CD4-positive, CD25-positive, alpha-beta regulatory T cell (primary cell): ENCODE data around the gene PTGIS. TPM values are rescaled to one million over a fixed set of nuclear protein-coding genes. Genes with fewer than 3 reads are reported as not detected.
"Not testable (repeated sequence)": the region's sequence is repeated elsewhere in the genome, so short reads cannot be mapped to it uniquely, and the experiment has no call there.

Experiments
- ATAC-seq, 2 donors: fragments of 150-1000 bp; cut with Tn5 transposase; one replicate each; pipeline ENCODE4 v1.10.0; 2021; ENCODE audit warnings: low read depth in 2 of 2, moderate number of reproducible peaks in 2 of 2, moderate library complexity in 1 of 2
- DNase-seq, 3 donors: peaks; one replicate each; pipeline versions ENCODE4 v3.0.0 to v3.0.0-alpha.2; 2012 to 2022; ENCODE audit warnings: mixed read lengths in 1 of 3
- H3K27ac ChIP-seq: one replicate; pipeline ENCODE4 v1.7.0; 2013; ENCODE audit warnings: mild to moderate bottlenecking, low read length; ENCODE audit not compliant: insufficient read depth, poor library complexity, severe bottlenecking
- H3K27me3 ChIP-seq: one replicate; pipeline ENCODE4 v1.7.0; 2013; ENCODE audit warnings: low read length; ENCODE audit not compliant: control insufficient read depth, insufficient read depth
- H3K36me3 ChIP-seq: one replicate; pipeline ENCODE4 v1.7.0; 2013; ENCODE audit warnings: mild to moderate bottlenecking, low read length, moderate library complexity; ENCODE audit not compliant: control insufficient read depth, insufficient read depth
- H3K4me1 ChIP-seq: 2 replicates; pipeline ENCODE4 v1.7.0; 2013; ENCODE audit warnings: mild to moderate bottlenecking, low read length; ENCODE audit not compliant: insufficient read depth, control insufficient read depth, poor library complexity, severe bottlenecking
- H3K4me3 ChIP-seq: one replicate; pipeline ENCODE4 v1.7.0; 2013; ENCODE audit warnings: low read depth, mild to moderate bottlenecking, low read length, moderate library complexity
- H3K9me3 ChIP-seq, 2 experiments: 1 replicate in 1 of 2; 2 replicates in 1 of 2; pipeline ENCODE4 v1.7.0; 2013; ENCODE audit warnings: low read length in 2 of 2, mild to moderate bottlenecking in 1 of 2, moderate library complexity in 1 of 2; ENCODE audit not compliant: control insufficient read depth in 2 of 2
- H3K27ac Mint-ChIP-seq, 3 donors: one replicate each; pipeline ENCODE4 v1.8.0; 2020 to 2022; ENCODE audit warnings: mild to moderate bottlenecking in 3 of 3, mixed read lengths in 3 of 3, moderate library complexity in 2 of 3
- H3K27me3 Mint-ChIP-seq: one replicate; pipeline ENCODE4 v1.8.0; 2022; ENCODE audit warnings: mild to moderate bottlenecking, mixed read lengths
- H3K36me3 Mint-ChIP-seq: one replicate; pipeline ENCODE4 v1.8.0; 2020; ENCODE audit warnings: mixed read lengths
- H3K4me1 Mint-ChIP-seq, 4 donors: one replicate each; pipeline ENCODE4 v1.8.0; 2020 to 2022; ENCODE audit warnings: mixed read lengths in 4 of 4, mild to moderate bottlenecking in 1 of 4
- H3K4me3 Mint-ChIP-seq, 4 donors: one replicate each; pipeline ENCODE4 v1.8.0; 2020 to 2022; ENCODE audit warnings: mild to moderate bottlenecking in 4 of 4, mixed read lengths in 4 of 4, moderate library complexity in 3 of 4
- H3K9me3 Mint-ChIP-seq, 7 donors: one replicate each; pipeline ENCODE4 v1.8.0; 2020 to 2022; ENCODE audit warnings: mixed read lengths in 7 of 7, mild to moderate bottlenecking in 3 of 7, moderate library complexity in 2 of 7
- polyA plus RNA-seq, 4 donors: library from polyadenylated mRNA; unstranded; fragments of 300-500 nt; fragmentation: Illumina TruSeq; gene quantifications; one replicate each; pipeline ENCODE4 v1.2.3, GENCODE V29; 2021
- total RNA-seq: library from RNA; stranded (reverse); gene quantifications from one replicate; pipeline ENCODE4 v1.2.3, GENCODE V29; 2022

The PTGIS gene
- total and polyA plus RNA-seq, 5 donors from 2014 or later: not detected

GRCh38 chr20:49611539-49612126, 43.7 kb upstream of the PTGIS start:
- not testable (repeated sequence) for H3K9me3 Mint-ChIP-seq, H3K27ac Mint-ChIP-seq, DNase-seq, H3K27me3 ChIP-seq, H3K36me3 Mint-ChIP-seq, H3K36me3 ChIP-seq, H3K9me3 ChIP-seq, H3K4me3 ChIP-seq, H3K27me3 Mint-ChIP-seq, ATAC-seq, H3K27ac ChIP-seq, H3K4me3 Mint-ChIP-seq
- peaks cover 0 to 15% (median 13%) of the 10 kb centered on the region in 4 donors for H3K4me1 Mint-ChIP-seq
- H3K4me1 ChIP-seq: peaks cover 15% of the 10 kb centered on the region

- Mint-ChIP-seq H3K27me3 (peaks cover 4% of the 10 kb centered on the region), H3K36me3 (no peaks in the 10 kb centered on the region), H3K4me1 (peaks cover 0 to 15% (median 13%) of the 10 kb centered on the region in 4 donors), H3K9me3 (no peaks in the 10 kb centered on the region), H3K27ac (peak overlapping the region in 1 of 3 donors; percentile 84), H3K4me3 (peak overlapping the region in 3 of 4 donors; percentile 46 to 74 (median 69))
- no peak overlapping the region for H3K4me3 ChIP-seq
- DNase-seq: peak; percentile 60 to 77 (median 69)
- no peak overlapping the region for H3K27ac ChIP-seq
- H3K9me3 ChIP-seq: no peaks in the 10 kb centered on the region
- peak; percentile 61 to 69 for ATAC-seq
- H3K36me3 ChIP-seq: no peaks in the 10 kb centered on the region
- H3K27me3 ChIP-seq: no peaks in the 10 kb centered on the region
- peaks cover 15% of the 10 kb centered on the region for H3K4me1 ChIP-seq
These were observed 43.0 kb upstream of the PTGIS start for GRCh38 chr20:49610691-49611538.

GRCh38 chr20:49608752-49609670, 41.1 kb upstream of the PTGIS start:
- no peak overlapping the region for H3K27ac ChIP-seq
- no peaks in the 10 kb centered on the region for H3K36me3 ChIP-seq
- H3K27me3 ChIP-seq: no peaks in the 10 kb centered on the region
- Mint-ChIP-seq H3K36me3 (no peaks in the 10 kb centered on the region), H3K4me3 (peak overlapping the region; percentile 22 to 63 (median 24)), H3K9me3 (no peaks in the 10 kb centered on the region), H3K4me1 (peaks cover 0 to 15% (median 13%) of the 10 kb centered on the region in 4 donors), H3K27me3 (peaks cover 4% of the 10 kb centered on the region), H3K27ac (peak overlapping the region in 1 of 3 donors; percentile 71)
- H3K4me1 ChIP-seq: peaks cover 15% of the 10 kb centered on the region
- ATAC-seq: peak; percentile 85 to 89
- peak overlapping the region; percentile 39 for H3K4me3 ChIP-seq
- H3K9me3 ChIP-seq: no peaks in the 10 kb centered on the region
- DNase-seq: peak; percentile 50 to 88 (median 76)

GRCh38 chr20:49607568-49607967, 39.6 kb upstream of the PTGIS start:
- no peaks in the 10 kb centered on the region for H3K27me3 ChIP-seq
- no peak overlapping the region for H3K4me3 ChIP-seq
- ATAC-seq: no peak
- H3K36me3 Mint-ChIP-seq: no peaks in the 10 kb centered on the region
- peaks cover 0 to 15% (median 13%) of the 10 kb centered on the region in 4 donors for H3K4me1 Mint-ChIP-seq
- H3K9me3 ChIP-seq: no peaks in the 10 kb centered on the region
- H3K27ac Mint-ChIP-seq: no peak overlapping the region
- no peak overlapping the region for H3K4me3 Mint-ChIP-seq
- no peak overlapping the region for H3K27ac ChIP-seq
- H3K9me3 Mint-ChIP-seq: no peaks in the 10 kb centered on the region
- peaks cover 15% of the 10 kb centered on the region for H3K4me1 ChIP-seq
- no peak for DNase-seq
- no peaks in the 10 kb centered on the region for H3K36me3 ChIP-seq
- H3K27me3 Mint-ChIP-seq: peaks cover 4% of the 10 kb centered on the region

- no peak overlapping the region for H3K27ac Mint-ChIP-seq
- no peaks in the 10 kb centered on the region for H3K9me3 Mint-ChIP-seq
- H3K4me3 ChIP-seq: no peak overlapping the region
- no peak overlapping the region for H3K4me3 Mint-ChIP-seq
- H3K36me3 ChIP-seq: no peaks in the 10 kb centered on the region
- DNase-seq (peak in 1 of 3 donors; percentile 34), ATAC-seq (no peak)
- no peak overlapping the region for H3K27ac ChIP-seq
- H3K27me3 Mint-ChIP-seq: no peaks in the 10 kb centered on the region
- peaks cover 0 to 1% (median under 1%) of the 10 kb centered on the region in 4 donors for H3K4me1 Mint-ChIP-seq
- H3K27me3 ChIP-seq: no peaks in the 10 kb centered on the region
- H3K36me3 Mint-ChIP-seq: no peaks in the 10 kb centered on the region
- no peaks in the 10 kb centered on the region for H3K9me3 ChIP-seq
- H3K4me1 ChIP-seq: no peaks in the 10 kb centered on the region
These were observed 35.3 kb upstream of the PTGIS start for GRCh38 chr20:49603209-49603627.

GRCh38 chr20:49602345-49603208, 34.6 kb upstream of the PTGIS start:
- Mint-ChIP-seq H3K27ac (no peak overlapping the region), H3K9me3 (no peaks in the 10 kb centered on the region), H3K36me3 (no peaks in the 10 kb centered on the region), H3K27me3 (no peaks in the 10 kb centered on the region), H3K4me3 (no peak overlapping the region), H3K4me1 (peaks cover 0 to under 1% (median under 1%) of the 10 kb centered on the region in 4 donors)
- Histone ChIP-seq H3K4me1 (no peaks in the 10 kb centered on the region), H3K27me3 (no peaks in the 10 kb centered on the region), H3K9me3 (no peaks in the 10 kb centered on the region), H3K36me3 (no peaks in the 10 kb centered on the region), H3K27ac (no peak overlapping the region), H3K4me3 (no peak overlapping the region)
- DNase-seq: no peak
- ATAC-seq: no peak
